PC-9 (cell line): ENCODE measurements around the gene HES4. TPM values are rescaled to one million over a fixed set of nuclear protein-coding genes. Genes with fewer than 3 reads are reported as not detected.

ENCODE experiments used
- BruUV-seq: library from RNA; stranded (reverse); fragments of 400-500 nt; replicated peaks from 2 replicates; lab custom pipeline; 2021; lab: Mats Ljungman, UMichigan
- CTCF ChIA-PET: fragments of 300-600 bp; sonication (Branson Sonifier 250); formaldehyde crosslinking; loops from one replicate; lab custom pipeline; 2022; ENCODE audit warnings: antibody characterized with exemption; lab: Charles Lee
- POLR2A ChIA-PET: fragments of 300-600 bp; sonication (Branson Sonifier 250); formaldehyde crosslinking; loops from one replicate; lab custom pipeline; 2022; ENCODE audit warnings: antibody characterized with exemption; ENCODE audit not compliant: unreplicated experiment; lab: Charles Lee
- DNase-seq, 2 experiments: peaks; one replicate each; pipeline versions ENCODE4 v3.0.0 to v3.0.0-alpha.2; 2015 to 2022; ENCODE audit warnings: mixed read lengths in 1 of 2
- H2AFZ ChIP-seq: fragments of 200-600 bp; sonication (generic); 2 replicates; pipeline ENCODE4 v1.8.1; 2017; ENCODE audit warnings: antibody characterized with exemption
- H3F3A ChIP-seq: fragments of 200-600 bp; sonication (generic); 2 replicates; pipeline ENCODE4 v1.8.1; 2017; ENCODE audit warnings: antibody characterized with exemption, mild to moderate bottlenecking, low read depth; ENCODE audit not compliant: insufficient read depth
- H3K27ac ChIP-seq: fragments of 200-600 bp; sonication (generic); 2 replicates; pipeline ENCODE4 v1.6.1; 2016; ENCODE audit warnings: mixed run types
- H3K27me3 ChIP-seq: fragments of 200-600 bp; sonication (generic); 2 replicates; pipeline ENCODE4 v1.6.1; 2016; ENCODE audit warnings: low read depth, mixed run types; ENCODE audit not compliant: insufficient read depth
- H3K36me3 ChIP-seq: fragments of 200-600 bp; sonication (generic); 2 replicates; pipeline ENCODE4 v1.6.1; 2016; ENCODE audit warnings: low read depth, mixed run types
- H3K4me1 ChIP-seq: fragments of 200-600 bp; sonication (generic); replicated peaks from 2 replicates; pipeline ENCODE4 v1.6.1; 2016; ENCODE audit warnings: mixed run types; ENCODE audit not compliant: insufficient read depth
- H3K4me2 ChIP-seq: fragments of 200-600 bp; sonication (generic); 2 replicates; pipeline ENCODE4 v1.6.1; 2017; ENCODE audit warnings: mixed run types
- H3K4me3 ChIP-seq: fragments of 200-600 bp; sonication (generic); 2 replicates; pipeline ENCODE4 v1.6.1; 2016; ENCODE audit warnings: mixed run types
- H3K79me2 ChIP-seq: fragments of 200-600 bp; sonication (generic); 2 replicates; pipeline ENCODE4 v1.6.1; 2017; ENCODE audit warnings: low read depth, mixed run types
- H3K9me2 ChIP-seq: fragments of 200-600 bp; sonication (generic); 2 replicates; pipeline ENCODE4 v1.8.1; 2017; ENCODE audit warnings: mild to moderate bottlenecking; ENCODE audit not compliant: insufficient read depth
- H3K9me3 ChIP-seq: fragments of 200-600 bp; sonication (generic); 2 replicates; pipeline ENCODE4 v1.8.1; 2016; ENCODE audit warnings: low read depth; ENCODE audit not compliant: insufficient read depth
- H4K20me1 ChIP-seq: fragments of 200-600 bp; sonication (generic); 2 replicates; pipeline ENCODE4 v1.8.1; 2017; ENCODE audit not compliant: insufficient read depth
- EZH2 ChIP-seq: fragments of 200-600 bp; sonication (generic); IDR thresholded peaks from 2 replicates; pipeline ENCODE4 v1.8.0; 2017; ENCODE audit warnings: antibody characterized with exemption, low read depth
- intact Hi-C: fragments of 100-400 bp; cut with micrococcal nuclease; formaldehyde crosslinking; loops from one replicate; pipeline ENCODE4 v1.10.0; 2022; ENCODE audit not compliant: unreplicated experiment
- total RNA-seq: library from RNA; stranded (reverse); gene quantifications from 2 replicates; pipeline ENCODE4 v1.2.3, GENCODE V29; 2021
- TF ChIP-seq, protein P1 (sequence below): fragments of 200-600 bp; sonication (generic); conservative IDR thresholded peaks from 2 replicates; pipeline ENCODE4 v1.6.1; 2017; ENCODE audit warnings: mixed run types, antibody characterized with exemption, mild to moderate bottlenecking, moderate library complexity

The HES4 gene
- total RNA-seq, 1 experiment from 2014 or later, result 19.2 TPM

DNA sequence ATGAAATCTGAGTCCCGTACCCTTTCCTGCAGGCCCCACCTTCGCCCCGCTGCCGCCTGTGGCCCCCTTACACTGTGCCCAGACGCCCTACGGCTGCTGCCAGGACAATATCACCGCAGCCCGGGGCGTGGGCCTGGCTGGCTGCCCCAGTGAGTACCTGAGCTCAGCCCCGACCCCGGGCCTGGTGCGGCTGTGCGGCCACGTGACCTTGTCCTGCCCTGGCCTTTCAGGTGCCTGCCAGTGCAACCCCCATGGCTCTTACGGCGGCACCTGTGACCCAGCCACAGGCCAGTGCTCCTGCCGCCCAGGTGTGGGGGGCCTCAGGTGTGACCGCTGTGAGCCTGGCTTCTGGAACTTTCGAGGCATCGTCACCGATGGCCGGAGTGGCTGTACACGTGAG is 45.2 kb upstream of the HES4 start:
- H3K4me1 ChIP-seq, result no peaks in the 10 kb centered on the region
- ChIA-PET CTCF (no interaction called here), POLR2A (no interaction called here)
- intact Hi-C loops, result no loop called here
- H3K27me3 ChIP-seq, result no peaks in the 10 kb centered on the region
- no peaks in the 10 kb centered on the region for H3F3A ChIP-seq
- H3K4me2 ChIP-seq, result no peak overlapping the region
- no peaks in the 10 kb centered on the region for H3K79me2 ChIP-seq
- H3K9me3 ChIP-seq, result no peaks in the 10 kb centered on the region
- H3K4me3 ChIP-seq, result no peak overlapping the region
- H3K36me3 ChIP-seq, result no peaks in the 10 kb centered on the region
- DNase-seq, result no peak
- TF ChIP-seq, protein P1, sequence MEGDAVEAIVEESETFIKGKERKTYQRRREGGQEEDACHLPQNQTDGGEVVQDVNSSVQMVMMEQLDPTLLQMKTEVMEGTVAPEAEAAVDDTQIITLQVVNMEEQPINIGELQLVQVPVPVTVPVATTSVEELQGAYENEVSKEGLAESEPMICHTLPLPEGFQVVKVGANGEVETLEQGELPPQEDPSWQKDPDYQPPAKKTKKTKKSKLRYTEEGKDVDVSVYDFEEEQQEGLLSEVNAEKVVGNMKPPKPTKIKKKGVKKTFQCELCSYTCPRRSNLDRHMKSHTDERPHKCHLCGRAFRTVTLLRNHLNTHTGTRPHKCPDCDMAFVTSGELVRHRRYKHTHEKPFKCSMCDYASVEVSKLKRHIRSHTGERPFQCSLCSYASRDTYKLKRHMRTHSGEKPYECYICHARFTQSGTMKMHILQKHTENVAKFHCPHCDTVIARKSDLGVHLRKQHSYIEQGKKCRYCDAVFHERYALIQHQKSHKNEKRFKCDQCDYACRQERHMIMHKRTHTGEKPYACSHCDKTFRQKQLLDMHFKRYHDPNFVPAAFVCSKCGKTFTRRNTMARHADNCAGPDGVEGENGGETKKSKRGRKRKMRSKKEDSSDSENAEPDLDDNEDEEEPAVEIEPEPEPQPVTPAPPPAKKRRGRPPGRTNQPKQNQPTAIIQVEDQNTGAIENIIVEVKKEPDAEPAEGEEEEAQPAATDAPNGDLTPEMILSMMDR, result no peak
- TF ChIP-seq EZH2, result no peak
- H3K9me2 ChIP-seq, result no peaks in the 10 kb centered on the region
- BruUV-seq, result no TSS peak
- H3K27ac ChIP-seq, result no peak overlapping the region
- peaks cover 24% of the 10 kb centered on the region for H4K20me1 ChIP-seq
- H2AFZ ChIP-seq, result no peak overlapping the region

DNA sequence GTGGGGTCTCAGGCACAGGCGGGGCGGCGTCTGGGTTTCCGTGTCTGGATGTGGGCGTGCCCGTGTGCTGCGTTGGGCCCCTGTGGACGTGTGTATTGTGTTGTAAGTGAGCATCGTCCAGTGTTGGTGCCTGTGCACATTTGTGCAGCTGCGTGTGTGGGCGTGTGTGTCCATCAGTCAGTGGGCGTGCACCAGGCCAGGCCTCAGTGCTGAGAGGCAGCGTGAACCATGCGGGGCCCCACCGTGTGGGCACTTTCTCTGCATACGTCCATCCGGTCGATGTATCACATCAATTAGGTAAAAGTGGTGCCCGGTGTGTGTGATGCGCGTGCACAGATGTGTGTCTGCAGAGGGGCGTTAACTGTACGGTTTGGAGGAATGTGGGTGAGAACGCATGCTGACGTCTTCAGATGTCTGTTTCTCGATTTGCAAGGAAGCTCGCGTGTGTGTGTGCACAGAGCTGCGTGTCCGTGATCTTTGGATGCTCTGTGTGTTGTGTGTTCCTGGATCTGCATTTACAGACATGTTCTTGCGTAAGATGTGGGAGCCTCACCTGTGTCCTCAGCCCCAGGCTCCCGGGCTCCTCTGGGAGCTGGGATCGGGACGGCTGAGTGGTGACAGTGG is 44.7 kb upstream of the HES4 start:
- Histone ChIP-seq H3K9me3 (no peaks in the 10 kb centered on the region), H3K79me2 (no peaks in the 10 kb centered on the region), H3K36me3 (no peaks in the 10 kb centered on the region), H3K4me1 (no peaks in the 10 kb centered on the region), H3F3A (no peaks in the 10 kb centered on the region), H3K27ac (no peak overlapping the region), H4K20me1 (peaks cover 30% of the 10 kb centered on the region), H3K4me2 (no peak overlapping the region), H3K4me3 (no peak overlapping the region), H2AFZ (no peak overlapping the region), H3K27me3 (no peaks in the 10 kb centered on the region), H3K9me2 (no peaks in the 10 kb centered on the region)
- no TSS peak for BruUV-seq
- intact Hi-C loops, result no loop called here
- ChIA-PET CTCF (no interaction called here), POLR2A (no interaction called here)
- no peak for TF ChIP-seq EZH2
- TF ChIP-seq, protein P1, result no peak
- no peak for DNase-seq

DNA sequence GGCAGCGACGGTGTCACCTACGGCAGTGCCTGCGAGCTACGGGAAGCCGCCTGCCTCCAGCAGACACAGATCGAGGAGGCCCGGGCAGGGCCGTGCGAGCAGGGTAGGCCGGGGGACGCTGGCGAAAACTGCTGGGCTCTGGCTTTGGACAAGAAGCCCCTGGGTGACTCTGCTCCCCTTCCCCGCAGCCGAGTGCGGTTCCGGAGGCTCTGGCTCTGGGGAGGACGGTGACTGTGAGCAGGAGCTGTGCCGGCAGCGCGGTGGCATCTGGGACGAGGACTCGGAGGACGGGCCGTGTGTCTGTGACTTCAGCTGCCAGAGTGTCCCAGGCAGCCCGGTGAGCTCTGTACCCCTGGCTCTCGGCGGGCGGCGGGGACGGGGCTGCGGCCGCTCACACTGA is 44.0 kb upstream of the HES4 start:
- Histone ChIP-seq H3F3A (no peaks in the 10 kb centered on the region), H3K79me2 (no peaks in the 10 kb centered on the region), H4K20me1 (peaks cover 35% of the 10 kb centered on the region), H2AFZ (no peak overlapping the region), H3K27me3 (no peaks in the 10 kb centered on the region), H3K9me2 (no peaks in the 10 kb centered on the region), H3K27ac (no peak overlapping the region), H3K36me3 (no peaks in the 10 kb centered on the region), H3K4me3 (no peak overlapping the region), H3K9me3 (no peaks in the 10 kb centered on the region), H3K4me1 (no peaks in the 10 kb centered on the region), H3K4me2 (no peak overlapping the region)
- no peak for TF ChIP-seq EZH2
- TF ChIP-seq, protein P1, result no peak
- ChIA-PET CTCF (no interaction called here), POLR2A (no interaction called here)
- intact Hi-C loops, result no loop called here
- no TSS peak for BruUV-seq
- DNase-seq, result no peak
